SK-N-MC (cell line): ENCODE results near the gene IGFN1.

ENCODE experiments used
- DNase-seq: peaks from one replicate; pipeline ENCODE4 v3.0.0-alpha.2; 2011; ENCODE audit warnings: low read depth, low spot score
- H3K27ac ChIP-seq: fragments of 200-600 bp; sonication (generic); 2 replicates; pipeline ENCODE4 v1.5.1; 2016; ENCODE audit warnings: mixed run types
- H3K36me3 ChIP-seq: fragments of 200-600 bp; sonication (generic); 2 replicates; pipeline ENCODE4 v1.6.1; 2017; ENCODE audit warnings: antibody characterized with exemption, low read length, mixed read lengths; ENCODE audit not compliant: insufficient read depth
- H3K4me3 ChIP-seq: fragments of 200-600 bp; sonication (generic); 2 replicates; pipeline ENCODE4 v1.5.1; 2016
- H3K9ac ChIP-seq: fragments of 200-600 bp; sonication (generic); 2 replicates; pipeline ENCODE4 v1.8.0; 2017; ENCODE audit warnings: mixed run types, mixed read lengths; ENCODE audit not compliant: insufficient read length
- H3K9me3 ChIP-seq: fragments of 200-600 bp; sonication (generic); 2 replicates; pipeline ENCODE4 v1.6.1; 2017; ENCODE audit warnings: low read depth, mild to moderate bottlenecking, antibody characterized with exemption, low read length, moderate library complexity, mixed read lengths
- EZH2 ChIP-seq: fragments of 200-600 bp; sonication (generic); IDR thresholded peaks from one replicate; pipeline ENCODE4 v1.6.1; 2017; ENCODE audit warnings: antibody characterized with exemption
- FOXP2 ChIP-seq: optimal IDR thresholded peaks from 2 replicates; pipeline ENCODE3; 2011; ENCODE audit warnings: mild to moderate bottlenecking, moderate library complexity; ENCODE audit not compliant: insufficient read depth; ENCODE audit errors: extremely low read length, control extremely low read depth
- POLR2AphosphoS5 ChIP-seq: IDR thresholded peaks from 2 replicates; pipeline ENCODE4 v1.6.1; 2012; ENCODE audit warnings: mild to moderate bottlenecking, low read depth, low read length, borderline replicate concordance

IGFN1 gene

DNA sequence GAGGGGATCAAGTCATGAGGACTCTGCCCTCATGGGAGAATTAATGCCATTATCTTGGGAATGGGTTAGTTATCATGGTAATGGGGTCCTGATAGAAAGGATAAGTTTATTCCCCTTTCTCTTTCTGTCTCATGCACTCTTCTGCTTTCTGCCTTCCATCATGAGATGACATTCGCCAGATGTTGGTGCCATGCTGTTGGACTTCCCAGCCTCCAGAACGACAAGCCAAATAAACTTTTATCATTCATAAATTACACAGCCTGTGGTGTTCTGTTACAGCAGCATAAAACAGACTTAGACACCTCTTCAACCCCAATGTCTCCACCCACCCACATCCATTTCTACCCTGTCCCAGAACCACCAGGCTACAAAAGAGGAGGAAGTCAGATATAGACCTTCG is 11.9 kb upstream of the IGFN1 start:
- DNase-seq, result no peak
- Histone ChIP-seq H3K9me3 (no peaks in the 10 kb centered on the region), H3K27ac (no peak overlapping the region), H3K4me3 (no peak overlapping the region), H3K36me3 (no peaks in the 10 kb centered on the region), H3K9ac (no peak overlapping the region)
- TF ChIP-seq POLR2AphosphoS5 (no peak), EZH2 (no peak), FOXP2 (no peak)

DNA sequence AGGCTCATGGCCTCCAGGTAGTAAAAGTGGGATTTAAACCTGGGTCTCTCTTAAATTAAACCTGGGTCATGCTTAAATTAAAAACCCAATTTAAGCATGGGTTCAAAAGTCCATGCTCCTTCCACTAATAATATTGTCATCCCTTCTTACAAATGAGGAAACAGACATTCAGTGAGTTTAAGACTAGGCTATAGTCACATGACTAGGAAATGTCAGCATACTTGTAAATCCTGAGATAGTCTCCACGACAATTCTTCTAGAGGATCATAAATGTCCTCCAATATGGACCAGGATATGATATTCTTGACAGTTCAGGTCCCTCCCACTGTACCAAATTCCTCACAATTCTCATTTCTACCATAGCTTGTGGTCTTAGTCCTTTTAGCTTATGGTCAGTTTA is 10.5 kb upstream of the IGFN1 start:
- no peak overlapping the region for H3K9ac ChIP-seq
- no peak overlapping the region for H3K4me3 ChIP-seq
- no peaks in the 10 kb centered on the region for H3K36me3 ChIP-seq
- no peaks in the 10 kb centered on the region for H3K9me3 ChIP-seq
- no peak overlapping the region for H3K27ac ChIP-seq
- TF ChIP-seq EZH2, result no peak
- no peak for TF ChIP-seq FOXP2
- TF ChIP-seq POLR2AphosphoS5, result no peak
- no peak for DNase-seq

DNA sequence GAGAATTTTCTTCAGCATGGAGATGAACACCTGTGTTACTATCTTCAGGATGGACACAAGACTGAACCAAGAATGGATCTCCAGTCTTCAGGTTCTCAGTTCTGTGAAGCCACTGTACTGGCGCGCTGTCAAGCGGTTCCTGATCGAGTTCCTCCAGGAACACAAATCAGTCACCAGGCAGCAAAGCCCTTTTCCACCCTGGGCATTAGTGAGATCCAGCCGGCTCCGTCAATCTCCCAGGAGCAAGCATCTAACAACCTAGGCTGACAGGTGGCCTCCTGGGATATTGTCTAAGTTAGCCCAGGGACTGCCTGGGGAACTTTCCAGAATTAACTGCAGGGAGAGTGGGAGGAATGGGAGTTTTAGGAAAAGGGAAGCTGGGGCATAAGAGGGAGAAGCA is 9.7 kb upstream of the IGFN1 start:
- DNase-seq, result no peak
- no peak overlapping the region for H3K27ac ChIP-seq
- H3K9me3 ChIP-seq, result no peaks in the 10 kb centered on the region
- no peak overlapping the region for H3K9ac ChIP-seq
- TF ChIP-seq POLR2AphosphoS5, result no peak
- TF ChIP-seq FOXP2, result no peak
- no peak for TF ChIP-seq EZH2
- no peaks in the 10 kb centered on the region for H3K36me3 ChIP-seq
- H3K4me3 ChIP-seq, result no peak overlapping the region

DNA sequence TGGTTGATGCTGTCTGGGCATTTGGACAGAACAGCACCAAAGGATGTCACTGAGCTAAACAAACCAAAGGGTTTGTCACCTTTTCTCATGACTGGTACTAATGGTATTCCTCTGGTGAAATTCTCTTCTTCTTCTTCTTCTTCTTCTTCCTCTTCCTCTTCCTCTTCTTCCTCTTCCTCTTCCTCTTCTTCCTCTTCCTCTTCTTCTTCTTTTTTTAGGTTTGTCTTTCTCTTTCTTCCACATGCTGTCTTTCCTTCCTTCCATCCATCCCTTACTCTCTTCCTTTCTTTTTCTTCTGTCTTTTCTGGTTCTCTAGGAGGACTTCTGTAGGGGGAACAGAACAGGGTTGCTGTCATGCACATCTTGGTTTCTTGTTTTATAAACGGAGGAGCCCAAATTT is 9.3 kb upstream of the IGFN1 start:
- DNase-seq, result no peak
- Histone ChIP-seq H3K9ac (no peak overlapping the region), H3K27ac (no peak overlapping the region), H3K36me3 (no peaks in the 10 kb centered on the region), H3K4me3 (no peak overlapping the region), H3K9me3 (no peaks in the 10 kb centered on the region)
- no peak for TF ChIP-seq POLR2AphosphoS5
- TF ChIP-seq EZH2, result no peak
- TF ChIP-seq FOXP2, result no peak

DNA sequence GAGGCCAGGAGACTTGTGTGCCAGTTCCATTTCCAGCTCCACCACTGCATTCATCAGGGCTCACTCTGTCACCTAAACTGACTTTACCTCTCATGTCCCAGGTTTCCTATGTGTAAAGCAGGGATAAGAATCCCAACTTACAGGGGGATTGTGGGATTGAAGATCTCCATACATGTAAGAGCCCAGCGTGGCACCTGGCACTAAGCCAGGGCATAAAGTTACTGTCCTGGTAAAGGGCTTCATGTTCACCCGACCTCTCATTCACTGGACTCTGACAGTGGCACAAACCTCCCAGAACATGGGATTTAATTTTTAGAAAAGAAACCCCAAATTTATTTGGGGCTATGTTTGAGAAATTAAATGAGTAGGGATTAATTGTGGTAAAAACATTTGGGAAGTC is 8.9 kb upstream of the IGFN1 start:
- Histone ChIP-seq H3K9me3 (no peaks in the 10 kb centered on the region), H3K4me3 (no peak overlapping the region), H3K27ac (no peak overlapping the region), H3K36me3 (no peaks in the 10 kb centered on the region), H3K9ac (no peak overlapping the region)
- no peak for DNase-seq
- TF ChIP-seq POLR2AphosphoS5, result no peak
- no peak for TF ChIP-seq FOXP2
- TF ChIP-seq EZH2, result no peak

DNA sequence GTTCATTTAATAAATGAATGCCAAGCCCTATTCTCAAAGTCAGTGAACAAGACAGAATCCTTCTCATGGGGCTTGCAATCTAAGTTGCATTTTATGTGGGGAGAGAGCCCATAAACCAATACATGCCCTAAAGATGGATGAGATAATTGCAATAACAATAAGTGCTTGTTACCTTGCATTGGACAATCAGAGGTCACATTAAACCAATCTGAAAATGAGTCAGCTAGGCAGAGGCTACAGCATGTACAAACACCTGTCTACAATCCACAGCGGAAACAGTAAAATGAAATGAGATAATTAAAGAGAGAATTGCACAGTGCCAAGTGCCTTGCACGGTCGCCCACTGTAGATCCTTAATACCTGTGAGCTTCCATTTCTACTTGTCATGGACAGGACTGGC is 7.4 kb upstream of the IGFN1 start:
- TF ChIP-seq POLR2AphosphoS5 (no peak), EZH2 (no peak), FOXP2 (no peak)
- no peak for DNase-seq
- no peaks in the 10 kb centered on the region for H3K9me3 ChIP-seq
- no peak overlapping the region for H3K4me3 ChIP-seq
- no peak overlapping the region for H3K27ac ChIP-seq
- no peak overlapping the region for H3K9ac ChIP-seq
- H3K36me3 ChIP-seq, result no peaks in the 10 kb centered on the region

DNA sequence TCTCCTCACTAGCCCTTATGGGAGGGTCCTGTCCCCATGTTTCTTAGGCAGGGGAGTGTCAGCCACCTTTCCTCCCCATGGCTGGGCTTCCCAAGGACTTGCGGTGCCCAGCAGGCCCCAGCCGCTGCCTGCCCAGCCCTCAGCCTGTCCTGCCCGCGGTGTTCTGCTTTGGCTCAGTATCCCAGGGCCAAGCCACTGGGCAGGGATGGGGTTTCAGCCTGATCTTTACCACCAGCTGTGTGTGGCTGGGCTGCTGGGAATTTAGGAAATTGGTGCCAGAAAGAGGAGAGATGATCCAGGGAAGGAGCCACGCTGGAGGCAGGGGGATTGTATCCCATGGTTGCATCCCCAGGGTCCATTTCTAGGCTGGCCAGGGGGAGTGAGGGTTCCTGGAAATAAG is 6.9 kb upstream of the IGFN1 start:
- Histone ChIP-seq H3K9ac (no peak overlapping the region), H3K9me3 (no peaks in the 10 kb centered on the region), H3K36me3 (no peaks in the 10 kb centered on the region), H3K27ac (no peak overlapping the region), H3K4me3 (no peak overlapping the region)
- no peak for DNase-seq
- no peak for TF ChIP-seq EZH2
- TF ChIP-seq POLR2AphosphoS5, result no peak
- TF ChIP-seq FOXP2, result no peak

DNA sequence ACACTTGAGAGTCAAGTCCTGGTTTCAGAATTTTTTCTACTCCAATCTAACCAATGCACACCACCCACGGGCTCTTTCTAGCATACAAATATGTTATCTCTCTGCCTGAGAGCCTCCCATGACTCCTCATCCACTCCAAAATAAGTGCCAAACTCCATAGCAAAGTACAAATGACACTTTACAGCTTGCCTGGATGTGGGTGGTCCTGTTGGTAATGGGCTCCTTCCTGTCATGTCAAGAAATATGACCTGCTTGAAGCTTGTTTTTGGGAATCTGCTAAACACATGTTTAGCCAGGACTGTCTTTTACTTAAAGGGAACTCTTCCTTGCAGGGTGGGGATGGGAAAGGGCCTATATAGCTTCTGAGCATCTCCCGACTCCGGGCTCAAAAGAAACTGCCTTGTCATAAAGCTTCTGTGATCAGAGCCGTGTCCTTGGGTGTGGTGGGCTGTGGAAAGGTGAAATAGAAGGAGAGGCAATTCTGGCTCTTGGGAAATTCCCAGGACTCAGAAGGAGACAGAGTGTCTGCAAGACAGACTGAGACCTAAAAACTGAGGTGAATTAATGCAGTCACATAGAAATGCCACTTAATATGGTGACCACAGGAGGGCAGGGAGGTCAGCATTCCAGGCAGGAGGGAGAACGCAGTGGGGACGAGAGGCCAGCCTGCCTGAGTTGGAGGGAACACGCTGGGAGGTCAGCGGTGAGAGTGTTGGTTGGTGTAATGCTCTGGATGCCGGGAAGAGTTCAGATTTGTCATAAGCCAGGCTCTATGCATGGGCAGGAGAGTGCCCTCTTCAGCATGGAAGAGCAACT is 6.1 kb upstream of the IGFN1 start:
- TF ChIP-seq FOXP2 (no peak), EZH2 (no peak), POLR2AphosphoS5 (no peak)
- DNase-seq, result no peak
- Histone ChIP-seq H3K27ac (no peak overlapping the region), H3K9me3 (no peaks in the 10 kb centered on the region), H3K9ac (no peak overlapping the region), H3K4me3 (no peak overlapping the region), H3K36me3 (no peaks in the 10 kb centered on the region)

DNA sequence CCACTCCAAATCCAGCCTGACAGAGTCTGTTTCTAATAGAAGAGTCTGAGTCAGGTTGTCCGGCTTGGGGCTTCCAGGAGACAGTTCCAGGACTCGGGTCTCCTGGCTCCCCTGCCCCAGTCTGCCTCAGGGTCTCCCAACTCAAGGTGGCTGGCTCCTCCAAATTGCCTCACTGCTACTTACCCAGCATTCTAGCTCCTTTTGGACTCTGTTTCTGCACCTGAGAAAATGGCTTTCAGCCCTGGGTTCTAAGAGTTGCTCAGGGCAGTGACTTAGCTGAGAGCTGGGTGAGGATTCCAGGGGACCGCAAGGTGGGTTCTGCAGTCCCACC is 5.5 kb upstream of the IGFN1 start:
- Histone ChIP-seq H3K27ac (no peak overlapping the region), H3K9ac (no peak overlapping the region), H3K4me3 (no peak overlapping the region), H3K9me3 (no peaks in the 10 kb centered on the region), H3K36me3 (no peaks in the 10 kb centered on the region)
- TF ChIP-seq POLR2AphosphoS5 (no peak), FOXP2 (no peak), EZH2 (no peak)
- no peak for DNase-seq
